ENCODE measurements around the gene CCNB2.

GRCh38 chr15:59133929-59134427, 29.0 kb downstream of the CCNB2 start:
- TF ChIP-seq ZBTB7A (tag by site-specific recombination; IDR thresholded peaks at IDR 0.05; ENCODE audit: low read depth) (no peak), CTCF (tag by site-specific recombination; IDR thresholded peaks at IDR 0.05) (no peak), ZBTB1 (tag by site-specific recombination; IDR thresholded peaks at IDR 0.05) (no peak)
